GM18519 (cell line): ENCODE measurements around the gene DBN1.

Source experiments
- ATAC-seq: cut with Tn5 transposase; IDR thresholded peaks from one replicate; pipeline ENCODE4 v1.9.1; 2021; ENCODE audit warnings: mild to moderate bottlenecking, moderate library complexity; ENCODE audit not compliant: unreplicated experiment, low FRiP score

DBN1 gene

GRCh38 chr5:177457852-177458681, 15.4 kb downstream of the DBN1 start:
- ATAC-seq: no peak

GRCh38 chr5:177456976-177457851, 16.2 kb downstream of the DBN1 start:
- peak; percentile 28 for ATAC-seq

- ATAC-seq: no peak
These were observed 16.9 kb downstream of the DBN1 start for GRCh38 chr5:177456591-177456964.

- peak; percentile 3 for ATAC-seq
These were observed 17.5 kb downstream of the DBN1 start for GRCh38 chr5:177455661-177456590.

- peak; percentile 26 for ATAC-seq
These were observed 18.3 kb downstream of the DBN1 start for GRCh38 chr5:177455036-177455660.

- ATAC-seq: peak; percentile 30
These were observed 18.9 kb downstream of the DBN1 start for GRCh38 chr5:177454397-177455035.

- no peak for ATAC-seq
These were observed 19.5 kb downstream of the DBN1 start for GRCh38 chr5:177453852-177454396.

- no peak for ATAC-seq
These were observed 20.5 kb downstream of the DBN1 start for GRCh38 chr5:177452688-177453638.

- no peak for ATAC-seq
These were observed 22.6 kb downstream of the DBN1 start for GRCh38 chr5:177450667-177451424.

GRCh38 chr5:177449140-177450061, 24.0 kb downstream of the DBN1 start:
- no peak for ATAC-seq

GRCh38 chr5:177448244-177448950, 25.0 kb downstream of the DBN1 start:
- ATAC-seq: no peak

- no peak for ATAC-seq
These were observed 25.7 kb downstream of the DBN1 start for GRCh38 chr5:177447611-177448243.

- peak; percentile 19 for ATAC-seq
These were observed 26.3 kb downstream of the DBN1 start for GRCh38 chr5:177447066-177447610.

GRCh38 chr5:177446200-177447065, 27.0 kb downstream of the DBN1 start, which contains the start of gene PRR7:
Gene PRR7, plus strand, starts transcription at chr5:177446814. Its CDS starts 8,254 bp downstream, at chr5:177455068.
- peak; percentile 33 for ATAC-seq
